NCI-H526 treated with DMSO at 0.1 percent for 48 hours (cell line): ENCODE results near the gene LUC7L3.

Experiments
- DNase-seq: peaks from one replicate; lab custom pipeline; 2025; lab: John Stamatoyannopoulos, UW

LUC7L3 gene

DNA sequence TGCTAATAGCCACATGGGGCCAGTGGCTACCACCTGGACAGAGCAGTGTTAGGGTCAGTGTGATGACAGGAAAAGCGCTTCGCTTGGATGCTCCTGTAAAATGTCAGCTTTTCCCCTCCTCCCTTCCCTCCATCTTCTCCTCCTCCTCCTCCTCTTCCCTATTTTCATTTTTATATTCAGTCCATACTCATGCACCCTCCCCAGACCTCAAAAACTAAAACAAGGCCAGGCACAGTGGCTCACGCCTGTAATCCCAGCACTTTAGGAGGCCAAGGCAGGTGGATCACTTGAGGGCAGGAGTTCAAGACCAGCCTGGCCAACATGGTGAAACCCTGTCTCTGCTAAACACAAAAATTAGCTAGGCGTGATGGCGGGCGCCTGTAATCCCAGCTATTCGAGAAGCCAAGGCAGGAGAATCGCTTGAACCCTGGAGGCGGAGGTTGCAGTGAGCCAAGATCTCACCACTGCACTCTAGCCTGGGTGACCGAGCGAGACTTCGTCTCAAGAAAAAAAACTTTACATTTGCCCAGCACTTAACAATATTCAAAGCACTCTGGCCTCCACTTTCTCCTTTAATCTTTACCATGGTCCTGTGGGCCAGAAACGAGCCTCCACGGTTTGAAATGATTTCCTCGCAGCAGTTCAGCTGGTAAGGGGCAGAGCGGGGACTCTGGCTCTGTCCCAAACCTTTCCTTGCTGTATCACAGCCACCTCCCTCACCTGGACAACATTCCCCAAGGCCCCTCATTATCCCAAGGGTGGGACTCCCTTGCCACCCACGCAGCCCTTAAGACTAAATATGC is 33.5 kb upstream of the LUC7L3 start:
- DNase-seq = no peak

DNA sequence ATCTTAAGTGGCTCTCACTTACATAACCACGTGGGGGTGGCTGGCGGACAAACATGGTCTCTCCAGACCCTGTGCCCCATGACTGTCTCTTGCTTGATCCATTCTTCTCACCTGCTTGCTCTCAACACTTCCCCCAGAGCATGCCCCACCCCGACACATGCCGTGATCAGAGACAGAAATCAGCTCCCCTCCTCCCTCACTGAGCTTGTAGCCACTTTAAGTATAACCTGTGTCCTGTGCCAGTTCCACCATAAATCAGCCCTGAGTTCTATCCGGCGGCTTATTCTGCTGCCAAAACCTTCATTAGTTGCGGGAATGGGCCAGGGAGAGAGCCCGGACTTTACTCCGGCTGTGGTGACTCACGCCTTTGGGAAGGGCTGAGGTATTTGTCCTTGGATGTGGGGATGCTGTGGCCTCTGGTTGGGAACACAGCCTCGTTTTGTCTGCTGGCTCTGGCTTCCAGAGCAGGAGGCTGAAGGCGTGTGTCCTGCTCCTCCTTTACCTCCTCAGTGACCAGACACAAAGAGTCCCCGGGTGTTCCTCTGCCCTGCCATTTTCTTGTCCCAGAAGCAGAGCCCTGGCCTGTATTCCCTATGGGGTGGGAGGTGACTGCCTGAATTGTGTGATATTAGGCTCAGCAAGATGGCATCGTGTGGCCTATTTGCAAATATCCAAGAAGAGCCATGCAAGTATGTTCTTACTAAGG is 32.8 kb upstream of the LUC7L3 start:
- no peak for DNase-seq

DNA sequence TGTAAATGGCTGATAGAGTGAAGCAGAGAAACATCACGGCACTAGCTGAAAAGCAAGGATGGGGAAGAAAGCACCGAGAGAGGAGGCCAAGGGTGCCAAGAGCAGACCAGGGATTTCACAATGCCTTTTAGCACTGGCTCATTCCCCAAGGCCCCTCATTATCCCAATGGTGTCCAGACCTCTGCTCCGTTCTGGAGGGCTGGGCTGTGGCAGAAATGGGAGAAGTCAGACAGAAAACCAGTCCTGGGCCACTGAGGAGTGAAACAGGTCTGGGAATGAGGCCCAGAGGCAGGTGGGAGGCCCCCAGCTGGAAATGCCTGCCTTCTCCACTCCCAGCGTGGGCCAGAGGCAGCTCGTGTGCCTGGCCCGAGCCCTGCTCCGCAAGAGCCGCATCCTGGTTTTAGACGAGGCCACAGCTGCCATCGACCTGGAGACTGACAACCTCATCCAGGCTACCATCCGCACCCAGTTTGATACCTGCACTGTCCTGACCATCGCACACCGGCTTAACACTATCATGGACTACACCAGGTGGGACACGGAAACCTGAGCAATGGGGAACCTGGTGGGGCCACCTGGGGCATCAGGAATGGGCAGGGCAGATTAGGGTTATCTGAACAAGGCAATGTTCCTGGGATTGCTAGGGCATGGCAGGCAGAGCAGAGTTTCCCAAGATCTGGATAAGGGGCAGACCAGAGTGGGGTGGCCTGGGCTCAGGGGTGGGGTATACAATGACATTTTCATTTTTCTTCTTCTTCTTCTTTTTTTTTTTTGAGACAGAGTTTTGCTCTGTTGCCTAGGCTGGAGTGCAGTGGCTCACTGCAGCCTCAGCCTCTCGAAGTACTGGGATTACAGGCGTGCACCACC is 32.0 kb upstream of the LUC7L3 start:
- no peak for DNase-seq

DNA sequence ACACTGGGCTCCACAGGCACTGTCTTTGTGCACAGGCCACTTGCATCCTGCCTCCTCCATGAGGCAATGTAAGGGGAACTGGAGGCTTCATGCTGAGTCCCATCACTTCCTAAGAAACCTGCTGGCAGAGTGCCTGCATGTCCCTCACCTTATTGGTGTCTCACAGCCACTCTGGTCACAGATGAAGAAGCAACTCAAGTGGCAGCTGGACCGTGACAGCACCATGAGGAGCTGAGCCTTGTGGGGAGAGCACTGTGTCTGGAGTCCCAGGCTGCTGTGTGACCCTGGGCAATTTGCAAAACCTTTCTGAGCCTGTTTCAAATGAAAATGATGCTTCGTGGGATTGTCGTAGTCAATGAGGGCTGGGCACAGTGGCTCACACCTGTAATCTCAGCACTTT is 31.2 kb upstream of the LUC7L3 start:
- no peak for DNase-seq

DNA sequence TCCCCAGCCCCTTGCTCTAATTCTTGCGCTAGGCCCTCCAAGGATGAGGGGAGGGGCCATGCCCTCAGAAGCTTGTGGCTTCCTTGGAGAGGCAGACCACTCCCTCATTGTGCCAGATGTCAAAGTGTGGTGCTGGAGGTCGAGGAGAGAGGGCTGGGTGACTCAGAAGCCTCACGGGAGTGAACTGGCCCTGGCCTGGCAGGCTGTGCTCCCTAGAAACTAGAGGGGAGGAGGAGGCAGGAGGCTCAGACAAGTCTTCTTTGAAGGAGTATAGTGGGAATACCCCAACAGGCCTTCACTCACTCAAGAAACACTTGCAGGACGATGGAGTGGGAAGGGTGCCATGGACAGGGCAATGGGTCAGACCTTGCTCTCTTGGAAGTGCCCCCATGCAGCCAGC is 30.2 kb upstream of the LUC7L3 start:
- no peak for DNase-seq

DNA sequence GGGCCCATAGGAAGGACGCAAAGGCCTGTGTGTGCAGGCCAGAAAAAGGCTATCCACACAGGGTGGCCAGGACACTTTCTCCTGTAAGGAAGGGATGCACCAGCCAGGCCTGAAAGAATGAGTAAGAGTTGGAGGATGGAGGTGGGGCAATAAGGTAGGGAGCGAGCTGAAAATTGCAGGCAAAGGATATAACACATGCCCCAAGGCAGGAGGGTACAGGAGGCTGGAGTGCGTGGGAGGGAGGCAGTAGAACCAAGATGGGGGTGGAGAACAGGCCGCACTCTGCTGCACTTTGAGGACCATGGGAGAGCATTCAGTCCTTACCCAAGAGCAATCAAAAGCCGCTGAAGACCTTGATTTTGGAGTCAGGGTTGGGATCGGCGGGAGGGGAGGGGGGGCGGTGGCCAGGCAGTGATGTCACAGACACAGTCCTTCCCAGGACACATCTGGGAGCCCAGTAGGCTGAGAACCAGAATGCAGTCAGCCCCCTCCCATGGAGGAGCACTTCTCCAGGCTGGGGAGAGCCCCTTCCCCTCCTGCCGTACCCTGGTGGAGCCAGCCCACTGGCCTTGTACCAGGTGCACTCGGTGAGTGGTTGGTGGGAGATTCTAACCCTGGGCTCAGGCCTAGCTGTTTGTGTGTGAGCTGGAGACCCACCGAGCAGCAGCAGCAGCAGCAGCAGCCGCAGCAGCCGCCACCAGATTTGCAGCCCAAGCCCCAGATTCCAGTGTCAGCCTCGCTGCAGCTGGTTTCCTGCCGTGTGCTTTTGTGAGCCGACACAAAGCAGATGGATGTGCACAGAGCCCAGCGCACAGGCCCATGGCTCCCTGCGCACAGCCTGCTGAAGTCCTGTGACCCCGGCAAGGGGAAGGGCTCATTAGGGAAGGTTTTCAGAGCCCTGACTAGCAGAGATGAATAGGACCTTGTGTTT is 29.2 kb upstream of the LUC7L3 start:
- no peak for DNase-seq

DNA sequence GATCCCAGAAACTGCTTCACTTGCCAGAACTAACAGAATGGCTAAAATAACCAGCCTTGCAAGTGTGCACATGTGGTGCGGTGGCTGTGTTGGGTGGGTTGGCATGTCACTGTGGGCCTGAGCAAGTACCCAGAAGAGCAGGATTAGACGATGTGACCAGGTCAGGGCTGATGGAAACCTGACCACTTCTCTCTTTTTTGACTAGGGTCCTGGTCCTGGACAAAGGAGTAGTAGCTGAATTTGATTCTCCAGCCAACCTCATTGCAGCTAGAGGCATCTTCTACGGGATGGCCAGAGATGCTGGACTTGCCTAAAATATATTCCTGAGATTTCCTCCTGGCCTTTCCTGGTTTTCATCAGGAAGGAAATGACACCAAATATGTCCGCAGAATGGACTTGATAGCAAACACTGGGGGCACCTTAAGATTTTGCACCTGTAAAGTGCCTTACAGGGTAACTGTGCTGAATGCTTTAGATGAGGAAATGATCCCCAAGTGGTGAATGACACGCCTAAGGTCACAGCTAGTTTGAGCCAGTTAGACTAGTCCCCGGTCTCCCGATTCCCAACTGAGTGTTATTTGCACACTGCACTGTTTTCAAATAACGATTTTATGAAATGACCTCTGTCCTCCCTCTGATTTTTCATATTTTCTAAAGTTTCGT is 28.4 kb upstream of the LUC7L3 start:
- no peak for DNase-seq

DNA sequence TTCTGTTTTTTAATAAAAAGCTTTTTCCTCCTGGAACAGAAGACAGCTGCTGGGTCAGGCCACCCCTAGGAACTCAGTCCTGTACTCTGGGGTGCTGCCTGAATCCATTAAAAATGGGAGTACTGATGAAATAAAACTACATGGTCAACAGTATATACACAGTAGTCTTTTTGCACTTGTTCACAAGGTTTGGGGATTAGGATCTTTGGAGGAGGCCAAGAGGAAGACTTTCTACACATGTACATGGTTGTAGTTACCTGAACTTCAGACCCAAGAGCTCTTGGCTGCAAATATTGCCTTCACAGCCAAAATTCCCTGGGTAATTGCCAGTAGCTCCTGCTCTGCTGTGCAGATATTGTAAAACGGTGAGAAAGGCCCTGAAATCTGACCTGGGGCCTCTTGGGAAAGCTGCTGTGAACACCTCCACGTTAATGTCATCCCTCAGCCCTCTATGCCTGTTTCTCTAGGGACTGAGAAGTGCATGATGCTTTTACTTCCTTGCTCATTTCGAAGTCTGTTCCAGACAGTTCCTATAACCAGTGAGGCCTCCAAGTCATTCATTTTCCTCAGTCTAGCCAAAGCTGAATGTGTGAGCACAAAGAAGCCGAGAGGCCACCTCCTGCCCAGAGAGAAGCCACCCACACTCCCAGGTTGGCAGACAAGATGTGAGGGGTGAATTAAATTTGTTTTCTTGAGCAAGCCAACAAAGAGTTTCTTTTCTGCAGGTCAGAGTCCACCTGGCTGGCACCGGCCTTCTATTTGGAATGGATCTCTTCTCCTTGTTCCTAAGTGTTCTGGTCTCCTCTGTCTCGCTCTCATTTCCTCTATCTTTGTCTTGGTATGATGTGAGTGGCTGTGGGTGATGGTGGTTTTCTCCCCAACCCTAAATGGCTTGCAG is 27.6 kb upstream of the LUC7L3 start:
- DNase-seq = no peak

DNA sequence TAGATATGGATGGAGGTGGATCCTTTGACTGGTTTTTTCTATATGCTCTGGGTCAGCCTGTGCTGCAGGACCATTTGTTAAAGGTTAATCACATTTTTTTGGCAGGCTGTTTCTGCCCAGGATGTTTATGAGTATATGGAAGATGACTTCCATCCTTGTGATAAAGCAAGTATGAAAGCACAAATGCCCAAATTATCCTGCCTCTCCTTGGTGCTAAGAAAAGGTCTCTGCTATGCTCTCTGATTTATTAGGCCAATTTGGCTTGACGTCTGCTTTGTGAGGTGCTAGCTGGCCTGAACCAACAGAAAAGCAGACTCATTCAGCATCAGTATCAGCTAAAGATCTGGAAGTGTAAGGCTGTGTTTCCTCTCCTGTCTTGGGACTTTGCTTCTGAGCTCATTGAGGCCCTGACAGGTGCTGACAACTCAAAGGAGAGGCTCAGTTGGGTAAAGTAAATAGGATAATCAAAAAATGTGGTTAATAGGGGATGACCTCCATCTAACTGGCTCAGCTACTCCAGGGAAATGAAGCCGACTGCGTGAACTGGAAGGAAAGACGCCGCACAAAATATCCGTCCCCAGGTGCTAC is 26.9 kb upstream of the LUC7L3 start:
- peak; percentile 79 for DNase-seq

DNA sequence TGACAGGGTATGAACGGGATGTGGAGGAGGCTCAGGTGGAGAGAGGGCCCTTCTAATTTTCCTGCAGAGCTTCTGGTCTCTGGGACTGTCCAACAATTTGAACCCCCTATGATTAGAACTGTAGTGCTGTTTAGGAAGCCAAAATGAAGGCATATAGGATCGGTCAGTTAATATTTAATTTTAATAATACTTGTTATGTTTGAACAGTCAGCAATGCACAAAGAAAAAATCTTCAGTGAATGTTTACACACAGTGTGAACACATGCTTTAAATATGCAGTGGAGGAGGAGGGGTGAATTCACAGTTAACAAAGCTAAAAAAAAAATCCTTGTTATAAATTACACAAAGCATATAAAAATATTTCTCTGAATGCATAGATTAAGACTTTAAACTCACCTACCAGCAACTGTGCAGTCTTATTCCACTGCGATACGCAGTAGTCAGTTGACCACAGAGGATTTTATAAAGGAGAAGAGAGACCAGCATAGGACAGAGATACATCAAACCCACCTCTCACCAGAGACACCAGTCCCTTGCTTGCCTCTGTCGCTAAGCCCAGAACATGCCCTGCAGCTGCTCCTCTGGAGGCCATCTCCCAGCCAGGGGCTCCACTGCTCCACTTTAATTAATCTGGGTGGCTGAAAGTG is 26.2 kb upstream of the LUC7L3 start:
- peak; percentile 79 for DNase-seq

DNA sequence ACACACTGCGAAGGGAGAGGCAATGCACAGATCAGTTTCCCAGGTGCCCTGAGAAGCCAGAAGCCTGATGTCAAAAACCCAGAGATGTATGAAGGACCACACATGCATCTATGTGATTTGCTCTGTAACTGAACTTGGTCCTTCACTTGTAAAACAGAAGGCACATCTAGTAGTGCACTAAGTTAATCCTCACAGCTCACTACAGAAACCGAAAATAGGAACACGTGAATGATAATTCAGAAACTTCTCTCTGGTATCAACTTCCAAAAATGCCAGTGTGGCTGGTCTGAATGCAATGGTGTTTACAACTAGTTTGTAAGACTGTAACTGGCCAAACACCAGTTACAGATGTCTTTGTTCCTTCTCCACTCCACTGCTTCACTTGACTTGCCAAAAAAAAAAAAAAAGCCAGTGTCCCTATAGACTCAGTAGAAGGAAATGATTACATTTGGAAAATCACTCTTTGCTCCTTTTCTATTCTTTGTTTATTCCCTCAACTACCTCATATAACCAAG is 23.0 kb upstream of the LUC7L3 start:
- no peak for DNase-seq

DNA sequence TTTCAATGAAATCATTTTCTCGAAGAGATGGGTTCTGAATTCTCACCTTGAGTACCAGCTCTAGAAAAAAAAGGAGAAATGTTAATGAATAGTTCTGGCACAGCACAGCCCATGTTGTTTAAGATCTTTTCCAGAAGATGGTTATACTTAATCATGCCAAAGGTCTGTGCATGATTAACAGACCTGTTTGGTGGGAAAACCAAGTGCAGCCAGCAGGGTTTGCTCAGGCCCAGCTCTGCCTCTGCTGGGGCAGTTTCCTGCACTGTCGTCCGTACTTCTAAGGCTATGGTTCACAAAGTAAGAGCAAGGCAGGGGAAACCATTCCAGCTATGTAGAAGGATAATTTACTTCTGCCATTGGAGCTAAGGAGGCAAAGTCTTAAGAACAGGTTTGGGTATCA is 22.3 kb upstream of the LUC7L3 start:
- no peak for DNase-seq

DNA sequence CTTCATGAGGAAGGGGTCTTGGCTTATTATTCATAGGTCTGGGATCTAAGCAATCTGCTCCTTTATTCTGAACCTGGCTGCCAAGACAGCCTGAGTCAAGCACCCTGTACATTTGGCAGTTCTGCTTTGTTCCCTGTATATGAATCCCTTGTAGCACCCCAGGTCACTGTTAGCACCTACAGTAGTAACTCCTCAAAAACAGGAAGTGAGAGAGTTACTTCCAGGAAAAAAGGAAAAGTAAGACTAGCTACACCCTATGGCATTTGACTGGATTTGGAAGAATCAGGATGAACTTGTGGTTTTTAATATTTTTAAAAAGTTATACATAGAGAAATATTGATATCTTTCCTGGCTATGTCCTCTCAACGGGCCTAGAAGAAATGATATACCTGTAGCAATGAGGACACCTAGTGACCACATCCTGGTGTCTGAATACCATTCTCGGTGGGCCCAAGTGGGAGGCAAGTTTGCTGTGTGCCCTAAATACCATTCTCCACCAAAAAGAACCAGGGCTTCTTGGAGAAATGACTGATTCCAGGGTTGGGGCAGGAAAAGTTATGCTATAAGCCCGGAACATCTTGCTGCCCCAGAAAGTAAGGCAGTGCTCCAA is 21.6 kb upstream of the LUC7L3 start:
- DNase-seq = no peak

DNA sequence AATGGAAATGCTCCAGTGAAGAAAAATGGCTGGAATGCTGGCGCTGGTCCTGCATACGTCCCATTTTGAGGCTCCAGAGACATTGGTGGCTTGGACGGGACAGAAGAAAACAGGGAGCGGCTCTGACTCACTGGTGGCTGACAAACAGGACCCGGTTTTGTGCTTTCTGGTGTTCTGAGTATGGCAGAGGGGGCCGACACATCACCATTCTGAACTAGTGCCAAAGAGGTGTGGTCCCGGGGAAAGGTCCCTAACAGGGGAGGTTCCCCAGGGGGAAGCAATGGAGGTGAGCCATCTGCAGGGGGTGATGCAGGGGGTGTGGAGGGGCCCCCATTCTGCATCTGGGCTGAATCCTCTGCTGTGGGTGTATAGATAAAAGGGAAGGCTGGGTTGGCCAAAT is 20.0 kb upstream of the LUC7L3 start:
- no peak for DNase-seq

DNA sequence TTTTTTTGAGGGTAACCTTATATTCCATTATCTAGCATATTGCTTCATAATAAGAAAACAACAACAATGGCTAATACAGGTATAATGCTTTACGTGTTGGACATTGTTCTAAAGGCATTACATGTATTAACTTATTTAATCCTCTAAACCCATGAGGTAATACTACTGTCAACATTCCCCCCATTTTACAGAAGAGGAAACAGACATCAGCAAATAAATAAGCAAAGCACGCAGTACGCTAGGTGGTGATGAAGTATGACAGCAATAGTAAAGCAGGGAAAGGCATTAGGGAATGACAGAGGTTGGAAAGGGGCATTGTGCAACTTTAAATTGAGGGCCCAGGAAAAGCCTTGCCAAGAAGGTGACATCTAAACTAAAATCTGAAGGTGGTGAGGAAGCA is 16.2 kb upstream of the LUC7L3 start:
- DNase-seq = no peak

DNA sequence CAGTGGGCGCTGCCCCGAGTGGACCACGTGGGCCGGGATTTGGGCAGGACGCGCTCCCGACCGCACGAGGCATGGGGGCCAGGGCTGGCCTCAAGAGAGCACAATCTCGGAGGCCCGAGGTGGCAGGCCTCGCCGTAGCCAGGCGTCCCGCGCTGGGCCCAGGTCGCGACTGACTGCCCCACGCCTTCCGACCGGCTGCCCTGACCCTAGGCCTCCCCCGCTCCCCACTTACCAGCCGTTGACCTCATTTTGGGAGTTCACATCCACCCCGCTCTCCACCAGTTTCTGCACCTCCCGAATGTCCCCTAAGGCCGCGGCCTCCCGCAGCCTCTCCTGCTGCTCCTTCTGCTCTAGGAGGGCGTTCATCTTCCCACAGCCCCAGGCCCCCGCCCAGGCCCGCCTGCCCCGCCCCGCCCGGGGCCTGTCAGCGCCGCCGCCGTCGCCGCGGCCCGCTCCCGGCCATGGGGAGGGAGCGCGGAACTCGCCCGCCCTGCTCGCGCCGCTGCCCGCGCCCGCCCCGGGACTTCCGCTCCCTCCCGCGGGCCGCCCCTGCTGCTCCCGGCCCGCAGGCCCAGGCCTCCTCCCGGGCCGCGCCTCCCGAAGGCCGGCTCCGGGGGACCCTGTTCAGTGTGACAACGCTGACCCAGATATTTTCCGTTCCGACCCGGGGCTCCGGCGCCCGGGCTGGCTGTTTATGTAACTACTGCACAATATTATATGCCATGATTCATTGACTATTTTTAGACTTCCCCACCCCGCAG is 11.9 kb upstream of the LUC7L3 start, which contains the start of gene ANKRD40:
Gene ANKRD40, minus strand, starts transcription at position 626 of the 761 bp plus-strand sequence. Its CDS starts 260 bp downstream, at position 366.
- DNase-seq = peak; percentile 89
